K562 (cell line): ENCODE results near the gene TMEM120B. TPM values are rescaled to one million over a fixed set of nuclear protein-coding genes. Genes with fewer than 3 reads are reported as not detected.
A peak's percentile ranks its signal among the peaks of the same experiment; 100 is the strongest.

Experiments used
- BCLAF1 ChIP-seq, 2 experiments: fragments of 450-650 bp in 1 of 2; IDR thresholded peaks; 2 replicates each; pipeline ENCODE4 v1.6.1; 2011 to 2017; ENCODE audit warnings: low read depth in 2 of 2, antibody characterized with exemption in 1 of 2, borderline replicate concordance in 1 of 2, low read length in 1 of 2, mild to moderate bottlenecking in 1 of 2, mixed read lengths in 1 of 2; ENCODE audit not compliant: control insufficient read depth in 1 of 2
- BHLHE40 ChIP-seq: IDR thresholded peaks from 2 replicates; pipeline ENCODE4 v1.6.1; 2011; ENCODE audit warnings: low read length, improper control_type of control experiment
- FIP1L1 ChIP-seq: fragments of 200-400 bp; formaldehyde crosslinking; IDR thresholded peaks from 2 replicates; pipeline ENCODE4 v1.6.1; 2018; ENCODE audit warnings: mild to moderate bottlenecking, low read depth, low read length; ENCODE audit not compliant: poor library complexity, severe bottlenecking
- IFI16 ChIP-seq: fragments of 250-450 bp; sonication (Bioruptor Pico); IDR thresholded peaks from 2 replicates; pipeline ENCODE4 v2.1.2; 2022; ENCODE audit warnings: mild to moderate bottlenecking, inconsistent platforms
- NCOA2 ChIP-seq, 2 experiments: fragments of 450-650 bp; IDR thresholded peaks; 2 replicates each; pipeline ENCODE4 v1.6.1; 2018; ENCODE audit warnings: mild to moderate bottlenecking in 2 of 2, moderate library complexity in 1 of 2; ENCODE audit not compliant: partially characterized antibody in 2 of 2
- NONO ChIP-seq, 2 experiments: fragments of 200-400 bp in 1 of 2; fragments of 450-650 bp in 1 of 2; formaldehyde crosslinking in 1 of 2; IDR thresholded peaks; 2 replicates each; pipeline ENCODE4 v1.6.1; 2017; ENCODE audit warnings: low read depth in 2 of 2, mild to moderate bottlenecking in 2 of 2, moderate library complexity in 2 of 2, low read length in 1 of 2
- NR3C1 ChIP-seq: sonication (generic); formaldehyde crosslinking; IDR thresholded peaks from 2 replicates; pipeline ENCODE4 v1.8.1; 2022; ENCODE audit warnings: missing genetic modification reagents
- NR4A1 ChIP-seq, 2 experiments: fragments of 250-450 bp in 1 of 2; fragments of 450-650 bp in 1 of 2; sonication (Bioruptor Pico) in 1 of 2; IDR thresholded peaks; 2 replicates each; pipeline versions ENCODE4 v1.4.0 to v1.6.1; 2016 to 2020; ENCODE audit warnings: mild to moderate bottlenecking in 2 of 2, missing compliant biosample characterization in 1 of 2, missing genetic modification characterization in 1 of 2, moderate library complexity in 1 of 2
- RBM14 ChIP-seq: fragments of 200-400 bp; formaldehyde crosslinking; IDR thresholded peaks from 2 replicates; pipeline ENCODE4 v1.6.1; 2018; ENCODE audit warnings: low read depth, mild to moderate bottlenecking, low read length, moderate library complexity, borderline replicate concordance; ENCODE audit not compliant: insufficient read depth
- RHOXF2B ChIP-seq: fragments of 250-450 bp; sonication (Bioruptor Pico); conservative IDR thresholded peaks from 2 replicates; pipeline ENCODE4 v1.5.1; 2021
- SETDB1 ChIP-seq: IDR thresholded peaks from one replicate; pipeline ENCODE4 v1.6.1; 2012; ENCODE audit warnings: low read length, control low read depth, inconsistent platforms
- STAT5B ChIP-seq: fragments of 250-450 bp; sonication (Bioruptor Pico); IDR thresholded peaks from 2 replicates; pipeline ENCODE4 v1.8.0; 2021; ENCODE audit warnings: mild to moderate bottlenecking, inconsistent platforms
- TCF3 ChIP-seq: sonication (generic); formaldehyde crosslinking; IDR thresholded peaks from 2 replicates; pipeline ENCODE4 v1.4.0; 2020; ENCODE audit warnings: mild to moderate bottlenecking, missing genetic modification reagents
- TSC22D4 ChIP-seq: fragments of 450-650 bp; IDR thresholded peaks from 2 replicates; pipeline ENCODE4 v1.6.1; 2016; ENCODE audit warnings: missing genetic modification characterization, missing biosample characterization, control low read depth
- ZNF121 ChIP-seq: sonication (generic); formaldehyde crosslinking; conservative IDR thresholded peaks from 2 replicates; pipeline ENCODE4 v1.8.0; 2022; ENCODE audit warnings: missing genetic modification reagents
- ZNF140 ChIP-seq: fragments of 250-450 bp; sonication (Bioruptor Pico); IDR thresholded peaks from 2 replicates; pipeline ENCODE4 v1.8.0; 2021; ENCODE audit warnings: moderate library complexity, mild to moderate bottlenecking, inconsistent platforms
- ZNF232 ChIP-seq: sonication (generic); formaldehyde crosslinking; IDR thresholded peaks from 2 replicates; pipeline ENCODE4 v1.8.0; 2022; ENCODE audit warnings: mild to moderate bottlenecking, missing genetic modification reagents
- ZNF445 ChIP-seq: fragments of 250-450 bp; sonication (Bioruptor Pico); IDR thresholded peaks from 2 replicates; pipeline ENCODE4 v1.4.0; 2020; ENCODE audit warnings: low read depth, mild to moderate bottlenecking, moderate library complexity
- ZNF695 ChIP-seq: fragments of 450-650 bp; formaldehyde crosslinking; IDR thresholded peaks from 2 replicates; pipeline ENCODE4 v1.4.0; 2020; ENCODE audit warnings: mild to moderate bottlenecking, moderate library complexity
- ZNF764 ChIP-seq: fragments of 250-450 bp; sonication (Bioruptor Pico); IDR thresholded peaks from 2 replicates; pipeline ENCODE4 v1.4.0; 2020; ENCODE audit warnings: low read depth, mild to moderate bottlenecking, moderate library complexity
- ZNF778 ChIP-seq: fragments of 450-650 bp; formaldehyde crosslinking; IDR thresholded peaks from 2 replicates; pipeline ENCODE4 v1.4.0; 2020; ENCODE audit warnings: mild to moderate bottlenecking, moderate library complexity
- ZNF785 ChIP-seq: fragments of 250-450 bp; sonication (Bioruptor Pico); IDR thresholded peaks from 2 replicates; pipeline ENCODE4 v1.4.0; 2020; ENCODE audit warnings: mild to moderate bottlenecking
- polyA plus RNA-seq, 8 experiments: library from polyadenylated mRNA; depleted of rRNA in 4 of 8; stranded (reverse) in 5 of 8; unstranded in 3 of 8; fragments of >200 nt; fragmentation: Nextera tagmentation in 2 of 8; fragmentation: Illumina TruSeq in 1 of 8; extraction: Ambion mirVana in 2 of 8; extraction: Trizol in 1 of 8; gene quantifications; 2 replicates each; pipeline versions ENCODE4 v1.2.1 to v1.2.3, GENCODE V29; 2011 to 2014; ENCODE audit warnings: inconsistent platforms in 1 of 8, missing spikeins in 1 of 8
- total RNA-seq, 7 experiments: library from RNA; depleted of rRNA in 6 of 7; stranded (reverse); fragments of >200 nt in 6 of 7; fragmentation: Illumina TruSeq in 2 of 7; extraction: Trizol in 2 of 7; gene quantifications; 2 replicates each; pipeline versions ENCODE4 v1.2.1 to v1.2.3, GENCODE V29; 2011 to 2021; ENCODE audit warnings: low replicate concordance in 1 of 7
- TF ChIP-seq, protein P1 (sequence below), 2 experiments: fragments of 250-450 bp in 1 of 2; fragments of 450-650 bp in 1 of 2; sonication (Bioruptor Pico) in 1 of 2; IDR thresholded peaks; 2 replicates each; pipeline versions ENCODE4 v1.6.1 to v1.8.0; 2016 to 2021; ENCODE audit warnings: mild to moderate bottlenecking in 2 of 2, moderate library complexity in 2 of 2, missing compliant biosample characterization in 1 of 2, missing genetic modification characterization in 1 of 2

The TMEM120B gene
- total and polyA plus RNA-seq, 9 of the 15 experiments (the other 6 are each of a cell fraction or from before 2014, with no cell fraction given) = 1.7 to 18.6 (median 7.4) TPM

GRCh38 chr12:121811434-121812319 lies 99.1 kb downstream of the TMEM120B start (continued):
- TF ChIP-seq TCF3 = no peak; the same call in 1 of the 2 replicates
- no peak for TF ChIP-seq ZNF778 (CRISPR knock-in tag)
- TF ChIP-seq ZNF445 (CRISPR knock-in tag) = no peak
- TF ChIP-seq NR4A1 (CRISPR knock-in tag; IDR thresholded peaks at IDR 0.05) = no peak
- TF ChIP-seq NR4A1 (tag; IDR thresholded peaks at IDR 0.05) = no peak
- no peak for TF ChIP-seq ZNF785 (CRISPR knock-in tag)
- no peak for TF ChIP-seq RHOXF2B
- TF ChIP-seq FIP1L1 = peak; percentile 84
- no peak for TF ChIP-seq IFI16 (CRISPR knock-in tag)
- no peak for TF ChIP-seq ZNF232 (CRISPR knock-in tag)
- TF ChIP-seq NCOA2 (IDR thresholded peaks at IDR 0.05; ENCODE audit: partially characterized antibody in 2 of 2) = no peak
- TF ChIP-seq SETDB1 = no peak
- TF ChIP-seq, protein P1, sequence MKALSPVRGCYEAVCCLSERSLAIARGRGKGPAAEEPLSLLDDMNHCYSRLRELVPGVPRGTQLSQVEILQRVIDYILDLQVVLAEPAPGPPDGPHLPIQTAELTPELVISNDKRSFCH (CRISPR knock-in tag; IDR thresholded peaks at IDR 0.05) = no peak
- TF ChIP-seq, protein P1 (tag; IDR thresholded peaks at IDR 0.05) = 0 out of 2 replicates have a peak, but pooled peaks have one; percentile 26
- 0 out of 2 replicates have a peak, but pooled peaks have one; percentile 86 for TF ChIP-seq RBM14
- no peak for TF ChIP-seq NR3C1
- TF ChIP-seq ZNF695 (CRISPR knock-in tag) = no peak
- no peak for TF ChIP-seq BHLHE40
- TF ChIP-seq ZNF140 (CRISPR knock-in tag) = no peak
- peak in 1 of 2 experiments; percentile 55; a peak in 1 of 4 replicates for TF ChIP-seq NONO (IDR thresholded peaks at IDR 0.05; ENCODE audit: low read depth in 2 of 2, low read length in 1 of 2)
- TF ChIP-seq STAT5B (CRISPR knock-in tag) = no peak
- TF ChIP-seq TSC22D4 (tag) = no peak
- TF ChIP-seq ZNF121 (CRISPR knock-in tag) = 0 out of 2 replicates have a peak, but pooled peaks have one; percentile 11
- no peak for TF ChIP-seq ZNF764 (CRISPR knock-in tag)
- TF ChIP-seq BCLAF1 (IDR thresholded peaks at IDR 0.05; ENCODE audit: borderline replicate concordance in 1 of 2, control insufficient read depth in 1 of 2, low read depth in 2 of 2, low read length in 1 of 2) = no peak
